Stomach (tissue), 4 donors: Measurements from ENCODE around the gene SND1.

Source experiments
- POLR2A ChIP-seq, 4 donors: fragments of 450-650 bp; IDR thresholded peaks; one replicate each; pipeline ENCODE4 v1.6.1; 2016; ENCODE audit warnings: antibody characterized with exemption in 4 of 4, control low read depth in 2 of 4, mild to moderate bottlenecking in 1 of 4, moderate library complexity in 1 of 4
- POLR2AphosphoS5 ChIP-seq, 3 donors: sonication (generic); formaldehyde crosslinking; IDR thresholded peaks; one replicate each; pipeline ENCODE4 v1.6.1; 2016; ENCODE audit warnings: antibody characterized with exemption in 3 of 3
- TF ChIP-seq, protein P1 (sequence below), 7 experiments: fragments of 450-650 bp in 4 of 7; fragments of 200-600 bp in 3 of 7; sonication (generic) in 3 of 7; IDR thresholded peaks; one replicate each; pipeline ENCODE4 v1.5.1; 2016 to 2019; ENCODE audit warnings: antibody characterized with exemption in 7 of 7, control low read depth in 2 of 7, mild to moderate bottlenecking in 1 of 7

DNA sequence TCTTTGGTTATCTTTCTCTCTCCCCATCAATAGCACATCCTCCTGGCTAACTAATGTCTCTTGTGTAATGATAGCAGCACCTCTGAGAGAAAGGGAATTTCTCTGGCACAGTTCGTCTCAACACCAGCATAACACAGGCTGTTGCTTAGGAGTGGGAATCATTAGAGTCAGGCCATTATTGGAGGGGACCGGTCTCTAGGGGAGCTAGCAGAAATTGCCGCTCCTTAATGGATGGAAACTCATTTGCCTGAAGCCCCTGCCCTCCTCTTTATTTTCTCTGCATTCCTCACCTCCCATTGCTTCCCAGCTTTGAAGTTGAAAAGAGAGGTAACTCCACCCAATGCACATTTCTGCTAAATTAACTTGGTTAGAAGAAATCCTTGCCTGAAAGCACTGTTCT is 367.3 kb downstream of the SND1 start:
- TF ChIP-seq, protein P1, sequence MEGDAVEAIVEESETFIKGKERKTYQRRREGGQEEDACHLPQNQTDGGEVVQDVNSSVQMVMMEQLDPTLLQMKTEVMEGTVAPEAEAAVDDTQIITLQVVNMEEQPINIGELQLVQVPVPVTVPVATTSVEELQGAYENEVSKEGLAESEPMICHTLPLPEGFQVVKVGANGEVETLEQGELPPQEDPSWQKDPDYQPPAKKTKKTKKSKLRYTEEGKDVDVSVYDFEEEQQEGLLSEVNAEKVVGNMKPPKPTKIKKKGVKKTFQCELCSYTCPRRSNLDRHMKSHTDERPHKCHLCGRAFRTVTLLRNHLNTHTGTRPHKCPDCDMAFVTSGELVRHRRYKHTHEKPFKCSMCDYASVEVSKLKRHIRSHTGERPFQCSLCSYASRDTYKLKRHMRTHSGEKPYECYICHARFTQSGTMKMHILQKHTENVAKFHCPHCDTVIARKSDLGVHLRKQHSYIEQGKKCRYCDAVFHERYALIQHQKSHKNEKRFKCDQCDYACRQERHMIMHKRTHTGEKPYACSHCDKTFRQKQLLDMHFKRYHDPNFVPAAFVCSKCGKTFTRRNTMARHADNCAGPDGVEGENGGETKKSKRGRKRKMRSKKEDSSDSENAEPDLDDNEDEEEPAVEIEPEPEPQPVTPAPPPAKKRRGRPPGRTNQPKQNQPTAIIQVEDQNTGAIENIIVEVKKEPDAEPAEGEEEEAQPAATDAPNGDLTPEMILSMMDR (IDR thresholded peaks at IDR 0.05) = no peak
- TF ChIP-seq POLR2AphosphoS5 (IDR thresholded peaks at IDR 0.05) (no peak), POLR2A (IDR thresholded peaks at IDR 0.05) (no peak)
